Neutrophil (primary cell): Measurements from ENCODE around the gene FAM83C.

ENCODE experiments used
- H3K27ac ChIP-seq: fragments of 200-600 bp; sonication (generic); 2 replicates; pipeline ENCODE4 v1.5.1; 2016; ENCODE audit warnings: mild to moderate bottlenecking, moderate library complexity
- H3K27me3 ChIP-seq: fragments of 200-600 bp; sonication (generic); 2 replicates; pipeline ENCODE4 v1.6.0; 2016; ENCODE audit warnings: mild to moderate bottlenecking
- H3K36me3 ChIP-seq: fragments of 200-600 bp; sonication (generic); 2 replicates; pipeline ENCODE4 v1.5.1; 2017
- H3K4me1 ChIP-seq, 2 experiments: fragments of 200-600 bp in 1 of 2; sonication (generic) in 1 of 2; 1 replicate in 1 of 2; 2 replicates in 1 of 2; pipeline versions ENCODE4 v1.5.1 to v1.6.1; 2013 to 2016; ENCODE audit warnings: low read depth in 1 of 2, low read length in 1 of 2, mild to moderate bottlenecking in 1 of 2, moderate library complexity in 1 of 2; ENCODE audit not compliant: control insufficient read depth in 1 of 2, insufficient read depth in 1 of 2
- H3K4me3 ChIP-seq, 2 experiments: fragments of 200-600 bp in 1 of 2; sonication (generic) in 1 of 2; 1 replicate in 1 of 2; 2 replicates in 1 of 2; pipeline ENCODE4 v1.5.1; 2013 to 2016; ENCODE audit warnings: low read depth in 1 of 2, low read length in 1 of 2, mild to moderate bottlenecking in 1 of 2, moderate library complexity in 1 of 2
- H3K9me3 ChIP-seq: fragments of 200-600 bp; sonication (generic); 2 replicates; pipeline ENCODE4 v1.5.1; 2016
- CTCF ChIP-seq: fragments of 200-600 bp; sonication (generic); IDR thresholded peaks from 2 replicates; pipeline ENCODE4 v1.5.1; 2016; ENCODE audit warnings: antibody characterized with exemption

Gene FAM83C

GRCh38 chr20:35291654-35292503, at the start of gene FAM83C:
Gene FAM83C, minus strand, starts transcription at chr20:35292425. Its CDS starts 121 bp downstream, at chr20:35292304.
- Histone ChIP-seq H3K27ac (no peak within 1 kb of the TSS), H3K4me3 (no peak within 1 kb of the TSS), H3K36me3 (no peaks in the 10 kb centered on the region), H3K4me1 (no peaks in the 10 kb centered on the region), H3K9me3 (no peaks in the 10 kb centered on the region), H3K27me3 (no peaks in the 10 kb centered on the region)
- no peak for TF ChIP-seq CTCF

GRCh38 chr20:35341366-35342028, 49.3 kb upstream of the FAM83C start:
- no peak overlapping the region for H3K27ac ChIP-seq
- no peak overlapping the region for H3K4me3 ChIP-seq
- no peak for TF ChIP-seq CTCF
- H3K9me3 ChIP-seq = no peaks in the 10 kb centered on the region
- H3K4me1 ChIP-seq = peaks cover 7 to 12% of the 10 kb centered on the region in 2 experiments
- H3K27me3 ChIP-seq = no peaks in the 10 kb centered on the region
- peaks cover 6% of the 10 kb centered on the region for H3K36me3 ChIP-seq

- H3K36me3 ChIP-seq = no peaks in the 10 kb centered on the region
- H3K4me1 ChIP-seq = peaks cover 7 to 12% of the 10 kb centered on the region in 2 experiments
- TF ChIP-seq CTCF = no peak
- H3K4me3 ChIP-seq = no peak overlapping the region
- H3K27ac ChIP-seq = no peak overlapping the region
- H3K27me3 ChIP-seq = no peaks in the 10 kb centered on the region
- no peaks in the 10 kb centered on the region for H3K9me3 ChIP-seq
These were observed 48.2 kb upstream of the FAM83C start for GRCh38 chr20:35340436-35340835.

DNA sequence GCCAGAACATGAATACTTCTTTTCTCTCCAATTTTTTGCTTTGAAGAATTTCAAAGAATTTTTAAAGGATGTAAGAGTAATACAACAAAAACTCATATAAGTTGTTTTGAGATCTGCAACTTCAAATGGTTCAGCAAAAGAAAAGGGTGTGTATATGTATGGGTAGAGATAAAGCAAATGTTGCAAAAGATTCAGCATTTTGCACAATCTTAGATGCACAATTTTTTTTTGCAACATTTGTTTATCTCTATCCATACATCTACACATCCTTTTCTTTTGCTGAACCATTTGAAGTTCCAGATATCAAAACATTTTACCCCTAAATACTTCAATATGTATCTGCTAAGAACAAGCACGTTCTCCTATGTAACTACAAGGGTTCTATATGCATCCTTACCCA, 47.4 kb upstream of the FAM83C start:
- Histone ChIP-seq H3K4me1 (peaks cover 7 to 12% of the 10 kb centered on the region in 2 experiments), H3K27ac (no peak overlapping the region), H3K36me3 (no peaks in the 10 kb centered on the region)

DNA sequence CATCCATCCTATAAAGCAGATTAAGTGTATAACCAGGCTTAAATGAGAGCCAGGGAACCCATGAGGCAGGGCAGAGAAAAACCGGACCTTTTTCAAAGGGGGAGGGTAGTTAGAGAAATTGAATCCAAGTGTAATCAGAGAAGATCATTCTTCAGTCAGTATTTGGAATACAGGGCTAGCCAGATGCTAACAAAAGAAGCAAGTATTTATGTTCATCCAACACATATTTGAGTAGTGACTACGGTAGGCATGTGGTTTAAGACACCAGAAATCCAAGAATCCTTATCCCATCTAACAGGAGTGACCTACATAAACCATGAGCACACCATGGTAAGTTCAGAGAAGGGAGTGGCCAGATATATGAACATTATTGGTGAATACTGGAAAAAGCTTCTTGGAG, 46.8 kb upstream of the FAM83C start:
- no peak overlapping the region for H3K4me3 ChIP-seq

More for the DNA sequence above, 47.4 kb upstream of the FAM83C start:
- no peak for TF ChIP-seq CTCF
- Histone ChIP-seq H3K9me3 (no peaks in the 10 kb centered on the region), H3K27me3 (no peaks in the 10 kb centered on the region), H3K4me3 (no peak overlapping the region)

More for the DNA sequence above, 46.8 kb upstream of the FAM83C start:
- no peaks in the 10 kb centered on the region for H3K36me3 ChIP-seq
- no peaks in the 10 kb centered on the region for H3K27me3 ChIP-seq
- TF ChIP-seq CTCF = no peak
- H3K27ac ChIP-seq = no peak overlapping the region
- peaks cover under 1 to 6% of the 10 kb centered on the region in 2 experiments for H3K4me1 ChIP-seq
- no peaks in the 10 kb centered on the region for H3K9me3 ChIP-seq
